ENCODE measurements around the gene ABCF2. TPM values are rescaled to one million over a fixed set of nuclear protein-coding genes. Genes with fewer than 3 reads are reported as not detected.

ABCF2 gene
- polyA plus RNA-seq, 1 donor (not counting 4 experiments of a cell fraction or from before 2014, with no cell fraction given), result 33.3 TPM

- H3K4me1 ChIP-seq (ENCODE audit: control insufficient read depth, extremely low read depth, insufficient read depth, low read length), result peaks cover 4% of the 10 kb centered on the region
- dilution Hi-C loops (cut with MboI; ENCODE audit: extremely low pct_ligation_motif_present, low sequenced_read_pairs), result no loop called here
- no peak for DNase-seq (ENCODE audit: low read depth, low spot score)
- no peak for TF ChIP-seq EZH2 (IDR thresholded peaks at IDR 0.05; ENCODE audit: low read length)
- peak in 2 of 3 experiments; percentile 6 to 12 for TF ChIP-seq CTCF (optimal IDR thresholded peaks at IDR 0.05 in 1 of 3, IDR thresholded peaks at IDR 0.05 in 1 of 3, conservative IDR thresholded peaks at IDR 0.05 in 1 of 3; ENCODE audit: extremely low read depth in 1 of 3, insufficient read depth in 2 of 3, low read length in 3 of 3)
- H3K9me1 ChIP-seq (ENCODE audit: control insufficient read depth, extremely low read depth, insufficient read depth, low read length), result no peaks in the 10 kb centered on the region
- H3K27me3 ChIP-seq (ENCODE audit: control insufficient read depth, extremely low read depth, insufficient read depth, low read length), result peaks cover 54% of the 10 kb centered on the region
- H3K4me2 ChIP-seq (ENCODE audit: control insufficient read depth, extremely low read depth, insufficient read depth, low read depth, low read length), result no peak overlapping the region
- no peaks in the 10 kb centered on the region for H3K9me3 ChIP-seq (ENCODE audit: control insufficient read depth, low read depth, low read length)
- H3K27ac ChIP-seq (ENCODE audit: control insufficient read depth, insufficient read depth, low read length), result no peak overlapping the region
- no peak overlapping the region for H3K4me3 ChIP-seq (ENCODE audit: control insufficient read depth in 2 of 3, extremely low read depth in 1 of 3, insufficient read depth in 2 of 3, low read depth in 1 of 3, low read length in 3 of 3)
- no peaks in the 10 kb centered on the region for H4K20me1 ChIP-seq (ENCODE audit: control insufficient read depth, extremely low read depth, insufficient read depth, low read length)
- H3K9ac ChIP-seq (ENCODE audit: control insufficient read depth, extremely low read depth, insufficient read depth, low read length), result no peak overlapping the region
- no peaks in the 10 kb centered on the region for H3K36me3 ChIP-seq (ENCODE audit: control insufficient read depth in 2 of 2, extremely low read depth in 1 of 2, insufficient read depth in 2 of 2, low read length in 2 of 2)
- no peak overlapping the region for H2AFZ ChIP-seq (ENCODE audit: control insufficient read depth, low read length)
- H3K79me2 ChIP-seq (ENCODE audit: control insufficient read depth, insufficient read depth, low read length), result no peaks in the 10 kb centered on the region
- no peak for FAIRE-seq
Measured at GRCh38 chr7:151272405-151272804, 45.4 kb upstream of the ABCF2 start.

GRCh38 chr7:151271699-151272355 lies 44.8 kb upstream of the ABCF2 start:
- dilution Hi-C loops (cut with MboI; ENCODE audit: extremely low pct_ligation_motif_present, low sequenced_read_pairs), result no loop called here
- no peak for DNase-seq (ENCODE audit: low read depth, low spot score)

More at GRCh38 chr7:151271699-151272355, 44.8 kb upstream of the ABCF2 start:
- FAIRE-seq, result no peak
- Histone ChIP-seq H3K36me3 (ENCODE audit: control insufficient read depth in 2 of 2, extremely low read depth in 1 of 2, insufficient read depth in 2 of 2, low read length in 2 of 2) (no peaks in the 10 kb centered on the region), H2AFZ (ENCODE audit: control insufficient read depth, low read length) (no peak overlapping the region), H3K79me2 (ENCODE audit: control insufficient read depth, insufficient read depth, low read length) (no peaks in the 10 kb centered on the region), H3K9ac (ENCODE audit: control insufficient read depth, extremely low read depth, insufficient read depth, low read length) (no peak overlapping the region), H3K27me3 (ENCODE audit: control insufficient read depth, extremely low read depth, insufficient read depth, low read length) (peaks cover 51% of the 10 kb centered on the region), H4K20me1 (ENCODE audit: control insufficient read depth, extremely low read depth, insufficient read depth, low read length) (no peaks in the 10 kb centered on the region), H3K27ac (ENCODE audit: control insufficient read depth, insufficient read depth, low read length) (no peak overlapping the region), H3K4me3 (ENCODE audit: control insufficient read depth in 2 of 3, extremely low read depth in 1 of 3, insufficient read depth in 2 of 3, low read depth in 1 of 3, low read length in 3 of 3) (no peak overlapping the region), H3K4me2 (ENCODE audit: control insufficient read depth, extremely low read depth, insufficient read depth, low read depth, low read length) (no peak overlapping the region), H3K4me1 (ENCODE audit: control insufficient read depth, extremely low read depth, insufficient read depth, low read length) (peaks cover 2% of the 10 kb centered on the region), H3K9me1 (ENCODE audit: control insufficient read depth, extremely low read depth, insufficient read depth, low read length) (no peaks in the 10 kb centered on the region), H3K9me3 (ENCODE audit: control insufficient read depth, low read depth, low read length) (no peaks in the 10 kb centered on the region)
- no peak for TF ChIP-seq EZH2 (IDR thresholded peaks at IDR 0.05; ENCODE audit: low read length)
- TF ChIP-seq CTCF (optimal IDR thresholded peaks at IDR 0.05 in 1 of 3, IDR thresholded peaks at IDR 0.05 in 1 of 3, conservative IDR thresholded peaks at IDR 0.05 in 1 of 3; ENCODE audit: extremely low read depth in 1 of 3, insufficient read depth in 2 of 3, low read length in 3 of 3), result no peak

Data from keratinocyte (primary cell).